Endothelial cell of umbilical vein (primary cell): Measurements from ENCODE around the gene MMP28. TPM values are rescaled to one million over a fixed set of nuclear protein-coding genes. Genes with fewer than 3 reads are reported as not detected.

Experiments used
- BruUV-seq: library from RNA; stranded (reverse); fragments of 400-500 nt; replicated peaks from 2 replicates; lab custom pipeline; 2021; lab: Mats Ljungman, UMichigan
- CTCF ChIA-PET: fragments of 300-600, 350-600 bp; sonication (Branson Sonifier 250); formaldehyde crosslinking; loops from one replicate; lab custom pipeline; 2021; ENCODE audit warnings: antibody characterized with exemption, inconsistent platforms; lab: Charles Lee
- POLR2A ChIA-PET: fragments of 300-600, 350-600 bp; sonication (Branson Sonifier 250); formaldehyde crosslinking; loops from one replicate; lab custom pipeline; 2021; ENCODE audit warnings: antibody characterized with exemption, inconsistent platforms; lab: Charles Lee
- DNase-seq: peaks from one replicate; pipeline ENCODE4 v3.0.0-alpha.2; 2011; ENCODE audit warnings: low read depth, low spot score
- FAIRE-seq: peaks from 2 replicates; lab custom pipeline; 2011; peaks lifted over from hg19 to GRCh38; lab: Jason Lieb, UNC
- H2AFZ ChIP-seq: 2 replicates; pipeline ENCODE4 v1.6.0; 2012; ENCODE audit warnings: low read depth, low read length, control low read depth, inconsistent platforms
- H3K27ac ChIP-seq: 2 replicates; pipeline ENCODE4 v1.5.1; 2011; ENCODE audit warnings: low read depth, mild to moderate bottlenecking, control low read depth, low read length, moderate library complexity; ENCODE audit not compliant: insufficient read depth
- H3K27me3 ChIP-seq, 2 experiments: 2 replicates each; pipeline versions ENCODE4 v1.6.0 to v1.6.1; 2011; ENCODE audit warnings: low read length in 2 of 2, mixed read lengths in 1 of 2; ENCODE audit not compliant: control insufficient read depth in 2 of 2, insufficient read depth in 2 of 2
- H3K36me3 ChIP-seq, 2 experiments: 2 replicates in 1 of 2; 3 replicates in 1 of 2; pipeline ENCODE4 v1.5.1; 2011; ENCODE audit warnings: low read length in 2 of 2, mild to moderate bottlenecking in 1 of 2, moderate library complexity in 1 of 2; ENCODE audit not compliant: control insufficient read depth in 2 of 2, insufficient read depth in 2 of 2; ENCODE audit errors: extremely low read depth in 1 of 2
- H3K4me1 ChIP-seq: 3 replicates; pipeline ENCODE4 v1.5.1; 2011; ENCODE audit warnings: mild to moderate bottlenecking, low read length; ENCODE audit not compliant: control insufficient read depth, insufficient read depth; ENCODE audit errors: extremely low read depth
- H3K4me2 ChIP-seq: 2 replicates; pipeline ENCODE4 v1.6.1; 2011; ENCODE audit warnings: low read length, control low read depth, mixed read lengths; ENCODE audit not compliant: insufficient read depth
- H3K4me3 ChIP-seq, 3 experiments: fragments of 200-600 bp in 1 of 3; sonication (generic), shearing (Covaris generic) in 1 of 3; replicated peaks in 1 of 3; 2 replicates each; pipeline ENCODE4 v1.5.1; 2011 to 2016; ENCODE audit warnings: control low read depth in 3 of 3, low read length in 3 of 3, mild to moderate bottlenecking in 2 of 3, inconsistent platforms in 1 of 3, low read depth in 1 of 3, moderate library complexity in 1 of 3; ENCODE audit not compliant: insufficient read depth in 1 of 3
- H3K79me2 ChIP-seq: 2 replicates; pipeline ENCODE4 v1.6.0; 2012; ENCODE audit warnings: low read length, inconsistent platforms; ENCODE audit not compliant: control insufficient read depth, insufficient read depth
- H3K9ac ChIP-seq: replicated peaks from 2 replicates; pipeline ENCODE3; 2011; ENCODE audit warnings: low read length, control low read depth; ENCODE audit not compliant: insufficient read depth; ENCODE audit errors: extremely low read depth
- H3K9me1 ChIP-seq: replicated peaks from 3 replicates; pipeline ENCODE4 v1.6.0; 2011; ENCODE audit warnings: mild to moderate bottlenecking, low read length; ENCODE audit not compliant: control insufficient read depth, insufficient read depth; ENCODE audit errors: extremely low read depth
- H3K9me3 ChIP-seq: replicated peaks from 2 replicates; pipeline ENCODE4 v1.5.1; 2012; ENCODE audit warnings: low read length, inconsistent platforms; ENCODE audit not compliant: control insufficient read depth, insufficient read depth
- H4K20me1 ChIP-seq: replicated peaks from 2 replicates; pipeline ENCODE3; 2011; ENCODE audit warnings: mild to moderate bottlenecking, low read length; ENCODE audit not compliant: control insufficient read depth, insufficient read depth; ENCODE audit errors: extremely low read depth
- CTCF ChIP-seq, 2 donors: IDR thresholded peaks; 1 replicate in 1 of 2; 2 replicates in 1 of 2; pipeline ENCODE4 v1.5.1; 2011; ENCODE audit warnings: low read length in 2 of 2, mild to moderate bottlenecking in 2 of 2, moderate library complexity in 2 of 2, control low read depth in 1 of 2, inconsistent platforms in 1 of 2, low read depth in 1 of 2; ENCODE audit not compliant: insufficient read depth in 1 of 2; ENCODE audit errors: extremely low read depth in 1 of 2
- EZH2 ChIP-seq: IDR thresholded peaks from 2 replicates; pipeline ENCODE4 v1.6.1; 2012; ENCODE audit warnings: borderline replicate concordance, low read depth, mild to moderate bottlenecking, moderate library complexity, low read length, inconsistent platforms; ENCODE audit not compliant: severe bottlenecking
- FOS ChIP-seq: IDR thresholded peaks from 2 replicates; pipeline ENCODE4 v1.6.1; 2011; ENCODE audit warnings: mild to moderate bottlenecking, low read length, moderate library complexity, borderline replicate concordance; ENCODE audit not compliant: insufficient read depth
- GATA2 ChIP-seq: IDR thresholded peaks from 2 replicates; pipeline ENCODE4 v1.7.0; 2011; ENCODE audit warnings: low read depth, mild to moderate bottlenecking, moderate library complexity, mixed read lengths, low read length; ENCODE audit not compliant: insufficient read length, insufficient read depth
- JUN ChIP-seq: IDR thresholded peaks from 2 replicates; pipeline ENCODE4 v1.6.1; 2011; ENCODE audit warnings: borderline replicate concordance, low read depth; ENCODE audit not compliant: insufficient read length, insufficient read depth
- MAX ChIP-seq: IDR thresholded peaks from 2 replicates; pipeline ENCODE4 v1.6.1; 2011; ENCODE audit not compliant: insufficient read depth, insufficient read length
- MYC ChIP-seq: IDR thresholded peaks from one replicate; pipeline ENCODE4 v1.6.1; 2011; ENCODE audit warnings: mild to moderate bottlenecking, low read depth, low read length
- POLR2A ChIP-seq: IDR thresholded peaks from 2 replicates; pipeline ENCODE4 v1.6.1; 2012; ENCODE audit warnings: low read depth, mild to moderate bottlenecking, control low read depth, low read length
- POLR2AphosphoS5 ChIP-seq: IDR thresholded peaks from 2 replicates; pipeline ENCODE4 v1.6.1; 2012; ENCODE audit warnings: low read depth, mild to moderate bottlenecking, control low read depth, low read length, moderate library complexity; ENCODE audit not compliant: insufficient read depth
- dilution Hi-C: fragments of 300-500 bp; cut with MboI; formaldehyde crosslinking; loops from one replicate; pipeline ENCODE4 v1.15.0; 2019; ENCODE audit warnings: low sequenced_read_pairs; ENCODE audit not compliant: extremely low pct_ligation_motif_present
- intact Hi-C: fragments of 100-400 bp; cut with micrococcal nuclease; formaldehyde crosslinking; loops from one replicate; pipeline ENCODE4 v1.10.0; 2022
- polyA plus RNA-seq, 4 experiments: library from polyadenylated mRNA; depleted of rRNA in 3 of 4; stranded (reverse) in 3 of 4; unstranded in 1 of 4; fragments of >200 nt; gene quantifications; 2 replicates each; pipeline versions ENCODE4 v1.2.1 to v1.2.3, GENCODE V29; 2011 to 2012; ENCODE audit warnings: missing spikeins in 1 of 4
- total RNA-seq: library from RNA; stranded (reverse); gene quantifications from 2 replicates; pipeline ENCODE4 v1.2.3, GENCODE V29; 2021

MMP28 gene
- total and polyA plus RNA-seq, 2 donors (not counting 3 experiments of a cell fraction or from before 2014, with no cell fraction given): 6.1 to 7.1 TPM

GRCh38 chr17:35740997-35741931 is 54.2 kb downstream of the MMP28 start:
- dilution Hi-C loops: loop anchor here (25.0 kb wide), 1 partner anchor 129 kb away; no protein-coding TSS in a partner anchor
- intact Hi-C loops: no loop called here

GRCh38 chr17:35740216-35740615 is 55.2 kb downstream of the MMP28 start:
- H3K36me3 ChIP-seq: no peaks in the 10 kb centered on the region
- TF ChIP-seq POLR2A (no peak), MYC (no peak), EZH2 (no peak), CTCF (IDR thresholded peaks at IDR 0.05; ENCODE audit: extremely low read depth in 1 of 2, insufficient read depth in 1 of 2, low read depth in 1 of 2, low read length in 2 of 2) (no peak), JUN (no peak), MAX (no peak), POLR2AphosphoS5 (no peak), GATA2 (no peak), FOS (no peak)
- H3K27ac ChIP-seq: no peak overlapping the region
- H4K20me1 ChIP-seq: no peaks in the 10 kb centered on the region
- H3K9me3 ChIP-seq: no peaks in the 10 kb centered on the region
- H3K4me3 ChIP-seq: no peak overlapping the region
- no peak for FAIRE-seq
- CTCF ChIA-PET: interaction anchor here (0.7 to 2.0 kb wide), 3 partner anchors 9 to 127 kb away, joined by 3 to 7 read pairs (median 3); no protein-coding TSS in a partner anchor
- H3K9me1 ChIP-seq: no peaks in the 10 kb centered on the region
- no peaks in the 10 kb centered on the region for H3K79me2 ChIP-seq
- DNase-seq: no peak
- no peaks in the 10 kb centered on the region for H3K4me1 ChIP-seq
- intact Hi-C loops (no loop called here), dilution Hi-C loops (loop anchor here (25.0 kb wide), 1 partner anchor 128 kb away; no protein-coding TSS in a partner anchor)
- H3K27me3 ChIP-seq: peaks cover 37% of the 10 kb centered on the region in 2 experiments
- no peak overlapping the region for H3K9ac ChIP-seq
- no peak overlapping the region for H3K4me2 ChIP-seq
- BruUV-seq: no TSS peak
- POLR2A ChIA-PET: no interaction called here
- H2AFZ ChIP-seq: no peak overlapping the region

More at GRCh38 chr17:35740997-35741931, 54.2 kb downstream of the MMP28 start:
- Histone ChIP-seq H3K79me2 (no peaks in the 10 kb centered on the region), H3K27ac (no peak overlapping the region), H3K9ac (no peak overlapping the region), H3K4me1 (no peaks in the 10 kb centered on the region), H3K36me3 (no peaks in the 10 kb centered on the region), H3K9me3 (no peaks in the 10 kb centered on the region), H2AFZ (no peak overlapping the region), H3K4me3 (no peak overlapping the region), H3K9me1 (no peaks in the 10 kb centered on the region), H3K27me3 (peaks cover 32 to 37% of the 10 kb centered on the region in 2 experiments), H4K20me1 (no peaks in the 10 kb centered on the region), H3K4me2 (no peak overlapping the region)
- TF ChIP-seq MYC: no peak
- TF ChIP-seq MAX: peak; percentile 19
- CTCF ChIA-PET: interaction anchor here (1.2 to 2.0 kb wide), 2 partner anchors 8 to 128 kb away, joined by 3 to 7 read pairs; no protein-coding TSS in a partner anchor
- no TSS peak for BruUV-seq
- POLR2A ChIA-PET: no interaction called here
- DNase-seq: no peak
- no peak for FAIRE-seq
